ENCODE results near the gene CD274.
"Not testable (repeated sequence)": the region's sequence is repeated elsewhere in the genome, so short reads cannot be mapped to it uniquely, and the experiment has no call there.

Gene CD274

GRCh38 chr9:5450359-5451091 lies at the start of gene CD274:
CD274 (plus strand) TSS chr9:5450542; CDS start chr9:5456114, 5,572 bp downstream.
- peak; percentile 23 for DNase-seq

- no peak for DNase-seq
Measured at GRCh38 chr9:5402217-5402616, 48.1 kb upstream of the CD274 start.

GRCh38 chr9:5408596-5408995 lies 41.7 kb upstream of the CD274 start:
- DNase-seq, result no peak

GRCh38 chr9:5416953-5417352 lies 33.4 kb upstream of the CD274 start:
- DNase-seq, result no peak

GRCh38 chr9:5418481-5418880 lies 31.9 kb upstream of the CD274 start:
- no peak for DNase-seq

GRCh38 chr9:5419987-5420386 lies 30.4 kb upstream of the CD274 start:
- DNase-seq, result no peak

- no peak for DNase-seq
Measured at GRCh38 chr9:5421163-5421562, 29.2 kb upstream of the CD274 start.

GRCh38 chr9:5422276-5422675 lies 28.1 kb upstream of the CD274 start:
- DNase-seq, result no peak

- DNase-seq, result no peak
Measured at GRCh38 chr9:5425006-5425628, 25.2 kb upstream of the CD274 start.

GRCh38 chr9:5427005-5427404 lies 23.3 kb upstream of the CD274 start:
- no peak for DNase-seq

GRCh38 chr9:5428172-5428571 lies 22.2 kb upstream of the CD274 start:
- DNase-seq, result no peak

GRCh38 chr9:5428794-5429528 lies 21.4 kb upstream of the CD274 start:
- DNase-seq, result no peak

GRCh38 chr9:5429873-5430564 lies 20.3 kb upstream of the CD274 start:
- no peak for DNase-seq

- no peak for DNase-seq
Measured at GRCh38 chr9:5430912-5431311, 19.4 kb upstream of the CD274 start.

GRCh38 chr9:5432890-5433289 lies 17.5 kb upstream of the CD274 start:
- DNase-seq, result not testable (repeated sequence)

- not testable (repeated sequence) for DNase-seq
Measured at GRCh38 chr9:5433328-5433727, 17.0 kb upstream of the CD274 start.

- not testable (repeated sequence) for DNase-seq
Measured at GRCh38 chr9:5433841-5434810, 16.2 kb upstream of the CD274 start.

- DNase-seq, result no peak
Measured at GRCh38 chr9:5435912-5436311, 14.4 kb upstream of the CD274 start.

GRCh38 chr9:5436441-5436840 lies 13.9 kb upstream of the CD274 start:
- DNase-seq, result no peak

- DNase-seq, result peak; percentile 49
Measured at GRCh38 chr9:5437254-5438216, 12.8 kb upstream of the CD274 start, which contains the start of gene PLGRKT. PLGRKT (minus strand) TSS chr9:5437925; CDS start chr9:5431977, 5,948 bp downstream.

All from 8988T (cell line).